ENCODE measurements around the gene RAPGEF1.

RAPGEF1 gene

GRCh38 chr9:131627326-131627647 lies 112.6 kb downstream of the RAPGEF1 start:
- Mint-ChIP-seq H3K4me3 (peak overlapping the region; percentile 17), H3K9me3 (no peaks in the 10 kb centered on the region), H3K4me1 (peaks cover 43% of the 10 kb centered on the region), H3K27ac (peak overlapping the region; percentile 70), H3K36me3 (ENCODE audit: low read depth) (peaks cover 30% of the 10 kb centered on the region), H3K27me3 (no peaks in the 10 kb centered on the region)
- ATAC-seq (no peak), DNase-seq (no peak)

DNA sequence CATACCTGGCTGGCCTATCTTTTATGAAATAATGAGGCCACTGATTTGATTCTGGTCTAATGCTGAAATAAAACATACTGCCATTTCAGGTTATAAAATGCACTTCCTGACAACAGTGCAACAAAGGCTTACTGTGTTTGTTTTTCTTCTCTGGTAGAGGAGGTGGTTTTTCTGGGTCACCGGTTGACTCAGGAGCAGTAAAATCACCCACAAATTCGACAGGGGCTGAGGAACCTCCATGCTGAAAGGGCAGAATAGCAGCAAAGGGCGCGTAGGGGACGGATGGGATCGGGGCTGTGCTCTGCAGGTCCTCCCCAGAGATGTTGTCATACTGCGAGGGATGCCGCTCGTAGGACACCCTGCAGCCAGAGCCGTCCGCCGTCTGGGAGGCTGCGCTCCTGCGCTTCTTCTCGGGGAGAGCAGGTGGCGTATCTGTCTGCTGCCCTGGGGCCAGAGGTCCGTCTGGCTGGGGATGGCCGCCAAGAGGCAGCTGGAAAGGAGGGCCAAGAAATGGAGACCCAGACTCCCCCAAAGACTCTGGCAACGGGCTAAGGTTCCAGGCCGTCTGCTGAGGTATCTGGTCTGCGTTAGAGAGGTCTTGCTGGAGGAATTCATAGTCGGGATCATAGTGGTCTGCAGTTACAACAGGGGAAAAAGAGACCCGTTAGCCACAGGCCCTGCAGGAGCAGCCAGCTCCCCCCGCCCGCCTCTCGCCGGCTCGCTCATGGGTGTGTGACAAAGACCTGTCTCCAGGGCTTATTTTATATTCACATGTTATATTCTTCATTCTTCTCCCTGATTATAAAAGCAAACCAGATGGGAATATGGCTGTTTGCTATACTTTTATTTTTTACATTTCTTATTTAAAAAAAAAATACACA lies 113.8 kb downstream of the RAPGEF1 start:
- H3K27ac Mint-ChIP-seq: no peak overlapping the region
- no peak overlapping the region for H3K4me3 Mint-ChIP-seq
- H3K27me3 Mint-ChIP-seq: no peaks in the 10 kb centered on the region
- no peak for DNase-seq
- H3K9me3 Mint-ChIP-seq: no peaks in the 10 kb centered on the region
- no peak for ATAC-seq
- peaks cover 46% of the 10 kb centered on the region for H3K4me1 Mint-ChIP-seq
- H3K36me3 Mint-ChIP-seq (ENCODE audit: low read depth): peaks cover 40% of the 10 kb centered on the region

DNA sequence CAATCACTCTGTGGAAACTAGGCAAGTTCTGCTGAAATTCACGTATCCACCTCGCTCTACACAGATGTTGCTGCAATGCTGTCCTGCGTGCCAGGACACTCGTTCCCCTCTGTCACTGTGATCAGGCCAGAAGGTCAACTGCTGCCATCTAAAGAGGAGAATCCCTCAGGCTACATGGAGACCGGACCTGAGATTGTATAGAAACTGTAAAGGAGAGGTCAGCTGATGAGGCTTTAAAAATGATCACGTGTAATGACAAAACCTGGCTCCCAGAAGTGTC lies 114.4 kb downstream of the RAPGEF1 start:
- peaks cover 36% of the 10 kb centered on the region for H3K36me3 Mint-ChIP-seq (ENCODE audit: low read depth)
- no peak overlapping the region for H3K27ac Mint-ChIP-seq
- ATAC-seq: no peak

GRCh38 chr9:131624636-131625507 lies 115.0 kb downstream of the RAPGEF1 start:
- DNase-seq (no peak), ATAC-seq (no peak)
- Mint-ChIP-seq H3K9me3 (no peaks in the 10 kb centered on the region), H3K4me3 (no peak overlapping the region), H3K36me3 (ENCODE audit: low read depth) (peaks cover 36% of the 10 kb centered on the region), H3K27ac (no peak overlapping the region), H3K4me1 (peaks cover 35% of the 10 kb centered on the region), H3K27me3 (no peaks in the 10 kb centered on the region)

More for the DNA sequence above, 114.4 kb downstream of the RAPGEF1 start:
- DNase-seq: no peak
- peaks cover 40% of the 10 kb centered on the region for H3K4me1 Mint-ChIP-seq
- H3K4me3 Mint-ChIP-seq: no peak overlapping the region
- no peaks in the 10 kb centered on the region for H3K9me3 Mint-ChIP-seq
- H3K27me3 Mint-ChIP-seq: no peaks in the 10 kb centered on the region

- Mint-ChIP-seq H3K27me3 (no peaks in the 10 kb centered on the region), H3K4me1 (peaks cover 27% of the 10 kb centered on the region), H3K36me3 (ENCODE audit: low read depth) (peaks cover 38% of the 10 kb centered on the region), H3K27ac (no peak overlapping the region), H3K9me3 (no peaks in the 10 kb centered on the region), H3K4me3 (no peak overlapping the region)
- DNase-seq (no peak), ATAC-seq (no peak)
These were observed 116.1 kb downstream of the RAPGEF1 start for GRCh38 chr9:131623655-131624330.

GRCh38 chr9:131622523-131622922 lies 117.4 kb downstream of the RAPGEF1 start:
- Mint-ChIP-seq H3K36me3 (ENCODE audit: low read depth) (peaks cover 40% of the 10 kb centered on the region), H3K27ac (no peak overlapping the region), H3K27me3 (no peaks in the 10 kb centered on the region), H3K9me3 (no peaks in the 10 kb centered on the region), H3K4me3 (no peak overlapping the region), H3K4me1 (peaks cover 19% of the 10 kb centered on the region)
- DNase-seq (no peak), ATAC-seq (no peak)

- no peak for DNase-seq
- peak overlapping the region; percentile 71 for H3K27ac Mint-ChIP-seq
- ATAC-seq: peak; percentile 22
- H3K4me3 Mint-ChIP-seq: no peak overlapping the region
- H3K36me3 Mint-ChIP-seq (ENCODE audit: low read depth): peaks cover 38% of the 10 kb centered on the region
- H3K4me1 Mint-ChIP-seq: peaks cover 15% of the 10 kb centered on the region
- no peaks in the 10 kb centered on the region for H3K27me3 Mint-ChIP-seq
- no peaks in the 10 kb centered on the region for H3K9me3 Mint-ChIP-seq
These were observed 118.1 kb downstream of the RAPGEF1 start for GRCh38 chr9:131621551-131622358.

DNA sequence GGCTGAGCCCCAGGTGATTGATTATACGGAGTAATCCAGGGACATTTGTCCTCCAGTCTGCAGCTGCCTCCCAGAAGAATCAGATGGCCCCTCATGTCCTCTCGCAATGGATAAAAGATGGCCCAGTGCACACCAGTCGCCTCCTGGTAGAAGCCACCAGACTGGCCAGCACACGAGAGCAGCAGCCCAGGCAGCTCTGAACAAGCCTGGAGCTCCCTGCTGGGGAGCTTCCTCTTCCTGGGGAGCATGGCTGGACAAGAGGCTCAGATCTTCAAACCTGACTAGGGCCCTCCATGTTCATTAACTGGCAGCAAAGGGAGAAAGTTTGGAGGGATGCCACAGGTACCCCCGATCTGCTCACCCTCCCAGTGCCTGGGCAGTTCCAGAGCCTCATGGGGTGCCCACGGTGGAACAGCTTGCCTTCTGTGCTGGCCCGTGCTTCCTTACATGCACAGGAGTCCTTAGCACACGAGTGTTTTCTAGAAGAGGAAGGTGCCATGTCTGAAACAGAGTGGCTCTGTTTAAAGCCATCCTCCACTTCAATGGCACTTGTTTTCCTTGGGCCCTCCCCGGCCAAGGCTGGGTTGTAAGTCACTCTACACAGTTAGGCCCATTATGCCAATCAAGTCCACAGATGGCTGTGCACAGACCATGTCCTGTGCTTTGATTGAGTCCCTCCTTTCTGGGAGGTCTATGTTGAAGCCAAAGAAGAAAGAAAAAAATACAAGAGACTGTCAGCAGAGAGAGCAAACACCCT lies 118.9 kb downstream of the RAPGEF1 start:
- peaks cover 37% of the 10 kb centered on the region for H3K36me3 Mint-ChIP-seq (ENCODE audit: low read depth)
- no peak overlapping the region for H3K4me3 Mint-ChIP-seq
- peak overlapping the region; percentile 71 for H3K27ac Mint-ChIP-seq
- H3K27me3 Mint-ChIP-seq: no peaks in the 10 kb centered on the region
- H3K9me3 Mint-ChIP-seq: no peaks in the 10 kb centered on the region
- ATAC-seq (no peak), DNase-seq (no peak)
- peaks cover 12% of the 10 kb centered on the region for H3K4me1 Mint-ChIP-seq

DNA sequence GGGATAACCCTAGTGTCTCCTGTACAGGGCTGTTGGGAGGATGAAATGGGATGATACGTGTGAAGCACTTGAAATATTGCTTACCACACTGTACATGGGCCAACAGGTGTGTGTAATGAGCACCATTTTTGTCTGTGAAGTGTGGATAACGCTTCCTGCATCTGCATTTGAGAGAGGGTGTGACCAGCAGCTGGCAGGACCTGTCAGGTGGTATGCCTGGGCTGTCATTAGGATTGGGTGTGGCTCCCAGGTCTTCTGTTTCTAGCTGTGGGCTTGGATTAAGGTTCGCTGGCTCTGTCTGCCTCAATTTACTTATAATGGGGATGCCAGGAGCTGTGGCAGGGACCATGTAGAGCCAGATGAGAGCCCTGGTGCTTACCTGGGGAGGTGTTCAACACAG lies 120.2 kb downstream of the RAPGEF1 start:
- Mint-ChIP-seq H3K36me3 (ENCODE audit: low read depth) (peaks cover 37% of the 10 kb centered on the region), H3K27ac (no peak overlapping the region), H3K4me1 (peaks cover 12% of the 10 kb centered on the region), H3K9me3 (no peaks in the 10 kb centered on the region), H3K4me3 (no peak overlapping the region), H3K27me3 (no peaks in the 10 kb centered on the region)
- DNase-seq: no peak
- ATAC-seq: no peak

- no peak overlapping the region for H3K4me3 Mint-ChIP-seq
- ATAC-seq: no peak
- H3K9me3 Mint-ChIP-seq: no peaks in the 10 kb centered on the region
- H3K36me3 Mint-ChIP-seq (ENCODE audit: low read depth): peaks cover 37% of the 10 kb centered on the region
- H3K27me3 Mint-ChIP-seq: no peaks in the 10 kb centered on the region
- no peak for DNase-seq
- no peak overlapping the region for H3K27ac Mint-ChIP-seq
- H3K4me1 Mint-ChIP-seq: peaks cover 12% of the 10 kb centered on the region
These were observed 121.1 kb downstream of the RAPGEF1 start for GRCh38 chr9:131618785-131619184.

DNA sequence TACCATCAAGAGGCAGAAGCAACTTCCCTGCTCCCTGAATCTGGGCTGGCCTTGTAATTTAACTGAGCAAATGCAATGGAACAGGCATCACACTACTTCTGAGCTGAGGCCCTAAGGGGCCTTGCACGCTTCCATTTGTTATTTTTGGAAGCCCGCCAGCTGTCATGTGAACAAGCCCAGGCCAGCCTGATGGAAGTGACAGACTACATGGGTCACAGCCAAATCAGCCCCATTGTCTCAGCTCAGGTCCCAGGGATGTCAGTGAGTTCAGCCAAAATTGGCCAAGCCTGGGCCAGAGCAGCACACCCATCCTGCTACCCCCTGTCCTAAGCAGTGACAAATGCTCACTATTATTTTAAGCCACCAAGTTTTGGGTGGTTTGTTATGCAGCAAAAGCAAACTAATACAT lies 121.8 kb downstream of the RAPGEF1 start:
- Mint-ChIP-seq H3K27ac (no peak overlapping the region), H3K27me3 (no peaks in the 10 kb centered on the region), H3K4me3 (no peak overlapping the region), H3K4me1 (peaks cover 12% of the 10 kb centered on the region), H3K9me3 (no peaks in the 10 kb centered on the region), H3K36me3 (ENCODE audit: low read depth) (peaks cover 34% of the 10 kb centered on the region)
- DNase-seq: no peak
- no peak for ATAC-seq

DNA sequence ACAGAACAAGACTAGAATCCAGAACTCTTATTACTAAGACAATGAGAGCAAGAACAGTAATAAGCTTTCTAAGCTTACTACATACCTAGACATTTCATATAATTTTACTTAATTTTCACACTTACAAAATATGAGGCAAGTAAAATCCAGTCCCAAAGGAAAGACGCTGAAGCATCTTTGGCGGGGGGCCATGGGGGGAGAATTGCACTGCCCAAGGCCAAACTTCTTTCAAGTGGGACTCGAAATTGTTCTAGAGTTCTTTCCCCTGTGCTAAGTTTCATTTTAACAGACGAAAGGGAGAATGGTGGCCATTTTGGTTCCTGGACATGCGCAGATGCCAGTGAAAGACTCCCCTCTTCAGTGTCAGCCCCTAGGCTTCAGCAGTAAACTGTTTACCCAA lies 122.3 kb downstream of the RAPGEF1 start:
- peaks cover 12% of the 10 kb centered on the region for H3K4me1 Mint-ChIP-seq
- H3K36me3 Mint-ChIP-seq (ENCODE audit: low read depth): peaks cover 34% of the 10 kb centered on the region
- H3K27me3 Mint-ChIP-seq: no peaks in the 10 kb centered on the region
- DNase-seq (no peak), ATAC-seq (no peak)
- H3K27ac Mint-ChIP-seq: no peak overlapping the region
- H3K9me3 Mint-ChIP-seq: no peaks in the 10 kb centered on the region
- H3K4me3 Mint-ChIP-seq: no peak overlapping the region

- Mint-ChIP-seq H3K27me3 (no peaks in the 10 kb centered on the region), H3K4me1 (peaks cover 10% of the 10 kb centered on the region), H3K4me3 (no peak overlapping the region), H3K9me3 (no peaks in the 10 kb centered on the region), H3K36me3 (ENCODE audit: low read depth) (peaks cover 32% of the 10 kb centered on the region), H3K27ac (no peak overlapping the region)
- no peak for ATAC-seq
- no peak for DNase-seq
These were observed 122.8 kb downstream of the RAPGEF1 start for GRCh38 chr9:131616983-131617604.
